GM18505 (cell line): Measurements from ENCODE around the gene PRAMEF18.
"Not testable (repeated sequence)": the region's sequence is repeated elsewhere in the genome, so short reads cannot be mapped to it uniquely, and the experiment has no call there.

Source experiments
- ATAC-seq: cut with Tn5 transposase; IDR thresholded peaks from one replicate; pipeline ENCODE4 v1.9.1; 2021; ENCODE audit not compliant: unreplicated experiment
- POLR2A ChIP-seq: IDR thresholded peaks from 4 replicates; pipeline ENCODE4 v1.6.1; 2011; ENCODE audit warnings: borderline replicate concordance; ENCODE audit not compliant: insufficient read depth, insufficient read length; ENCODE audit errors: extremely low read depth

Gene PRAMEF18

GRCh38 chr1:13225675-13226204, at the start of gene PRAMEF18:
Gene PRAMEF18, minus strand, starts transcription at chr1:13226154. Its CDS starts 48 bp downstream, at chr1:13226106.
- not testable (repeated sequence) for ATAC-seq

- not testable (repeated sequence) for ATAC-seq
Measured at GRCh38 chr1:13265124-13265523, 39.2 kb upstream of the PRAMEF18 start.

- ATAC-seq: not testable (repeated sequence)
Measured at GRCh38 chr1:13253898-13254297, 27.9 kb upstream of the PRAMEF18 start, which contains the start of gene PRAMEF5. Gene PRAMEF5, plus strand, starts transcription at chr1:13254198. Its CDS starts 5,071 bp downstream, at chr1:13259269.

GRCh38 chr1:13247122-13247521, 21.2 kb upstream of the PRAMEF18 start:
- ATAC-seq: not testable (repeated sequence)

- ATAC-seq: not testable (repeated sequence)
Measured at GRCh38 chr1:13246554-13246871, 20.6 kb upstream of the PRAMEF18 start.

GRCh38 chr1:13245841-13246553, 20.0 kb upstream of the PRAMEF18 start:
- not testable (repeated sequence) for ATAC-seq

- not testable (repeated sequence) for ATAC-seq
Measured at GRCh38 chr1:13243536-13244263, 17.7 kb upstream of the PRAMEF18 start.

GRCh38 chr1:13239633-13240032, 13.7 kb upstream of the PRAMEF18 start:
- ATAC-seq: not testable (repeated sequence)

- ATAC-seq: not testable (repeated sequence)
Measured at GRCh38 chr1:13237572-13237971, 11.6 kb upstream of the PRAMEF18 start.

GRCh38 chr1:13234057-13234456, 8.1 kb upstream of the PRAMEF18 start:
- ATAC-seq: not testable (repeated sequence)

- ATAC-seq: not testable (repeated sequence)
Measured at GRCh38 chr1:13232056-13232455, 6.1 kb upstream of the PRAMEF18 start.

GRCh38 chr1:13231061-13231750, 5.3 kb upstream of the PRAMEF18 start:
- not testable (repeated sequence) for ATAC-seq

- ATAC-seq: not testable (repeated sequence)
Measured at GRCh38 chr1:13230601-13231000, 4.6 kb upstream of the PRAMEF18 start.

- not testable (repeated sequence) for ATAC-seq
Measured at GRCh38 chr1:13230096-13230495, 4.1 kb upstream of the PRAMEF18 start.

GRCh38 chr1:13228343-13228781, 2.4 kb upstream of the PRAMEF18 start:
- TF ChIP-seq POLR2A: no peak
- ATAC-seq: no peak

- not testable (repeated sequence) for ATAC-seq
Measured at GRCh38 chr1:13227271-13228055, 1.5 kb upstream of the PRAMEF18 start.
